Adipose tissue (tissue), 3 donors: Measurements from ENCODE around the gene CCDC47. TPM values are rescaled to one million over a fixed set of nuclear protein-coding genes. Genes with fewer than 3 reads are reported as not detected.
A peak's percentile ranks its signal among the peaks of the same experiment; 100 is the strongest.

Source experiments
- H3K27ac ChIP-seq: one replicate; pipeline ENCODE4 v1.5.1; 2013; ENCODE audit warnings: low read depth, low read length
- WGBS, 3 donors: extraction: QIAGEN DNeasy Blood & Tissue Kit; methylation state at CpG; one replicate each; pipeline ENCODE4 v1.1.7; 2013; 5-methylcytosine and 5-hydroxymethylcytosine counted together
- polyA plus RNA-seq, 3 donors: library from polyadenylated mRNA; stranded (reverse); fragments of 200-250 nt; gene quantifications; one replicate each; pipeline ENCODE4 v1.2.3, GENCODE V29; 2013
- donor health status: healthy with polysubstance abuse.
- donor health status: Bipolar disorder and iron deficiency.
- donor health status: healthy.

The CCDC47 gene
- polyA plus RNA-seq, 3 donors, result 24.0 to 67.4 (median 35.6) TPM

DNA sequence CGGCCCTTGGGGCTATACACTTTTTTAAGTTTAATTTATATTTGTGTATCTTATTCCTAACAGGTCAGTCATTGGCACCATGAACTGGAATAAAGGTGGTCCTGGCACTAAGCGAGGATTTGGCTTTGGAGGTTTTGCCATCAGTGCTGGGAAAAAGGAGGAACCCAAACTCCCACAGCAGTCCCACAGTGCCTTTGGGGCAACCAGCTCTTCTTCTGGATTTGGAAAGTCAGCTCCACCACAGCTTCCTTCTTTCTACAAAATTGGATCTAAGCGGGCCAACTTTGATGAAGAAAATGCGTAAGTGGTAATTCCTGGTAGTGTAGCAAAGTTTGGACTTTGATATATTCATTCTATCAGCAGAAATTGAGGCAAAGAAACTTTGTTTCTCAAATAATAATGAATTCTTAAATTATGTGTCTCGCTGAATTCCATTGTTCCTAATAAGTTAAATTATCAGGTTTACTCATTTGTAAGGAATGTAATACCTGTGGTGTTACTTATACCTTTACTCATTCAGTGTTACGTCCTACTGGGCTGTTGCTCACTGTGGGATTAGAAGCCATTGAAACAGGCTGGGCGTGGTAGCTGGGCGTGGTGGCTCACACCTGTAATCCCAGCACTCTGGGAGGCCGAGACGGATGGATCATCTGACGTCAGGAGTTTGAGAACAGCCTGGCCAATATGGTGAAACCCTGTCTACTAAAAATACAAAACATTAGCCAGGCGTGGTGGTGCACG lies 13.7 kb upstream of the CCDC47 start:
- WGBS, 3 donors, result 92 to 97% (median 94%) methylated on average over 13 of the region's 13 CpGs

DNA sequence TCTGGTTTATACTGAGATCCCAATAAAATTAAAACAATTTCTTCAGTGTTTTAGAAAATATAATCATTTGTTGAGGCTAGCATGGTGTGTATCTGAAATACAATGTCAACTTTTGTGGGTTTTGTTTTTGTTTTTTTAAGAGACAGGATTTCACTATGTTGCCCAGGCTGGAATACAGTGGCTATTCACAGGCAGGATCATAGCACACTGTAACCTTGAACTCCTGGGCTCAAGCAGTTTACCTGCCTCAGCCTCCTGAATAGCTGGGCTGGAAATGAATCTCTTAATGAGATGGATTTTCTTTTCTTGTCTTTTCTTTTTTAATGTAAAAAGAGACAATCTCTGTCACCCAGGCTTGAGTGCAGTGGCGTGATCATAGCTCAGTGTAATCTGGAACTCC lies 12.7 kb upstream of the CCDC47 start:
- 96 to 100% (median 98%) methylated on average over 1 of the region's 1 CpG for WGBS, 3 donors
- no peak overlapping the region for H3K27ac ChIP-seq

More for the DNA sequence above, 13.7 kb upstream of the CCDC47 start:
- H3K27ac ChIP-seq, result no peak overlapping the region

DNA sequence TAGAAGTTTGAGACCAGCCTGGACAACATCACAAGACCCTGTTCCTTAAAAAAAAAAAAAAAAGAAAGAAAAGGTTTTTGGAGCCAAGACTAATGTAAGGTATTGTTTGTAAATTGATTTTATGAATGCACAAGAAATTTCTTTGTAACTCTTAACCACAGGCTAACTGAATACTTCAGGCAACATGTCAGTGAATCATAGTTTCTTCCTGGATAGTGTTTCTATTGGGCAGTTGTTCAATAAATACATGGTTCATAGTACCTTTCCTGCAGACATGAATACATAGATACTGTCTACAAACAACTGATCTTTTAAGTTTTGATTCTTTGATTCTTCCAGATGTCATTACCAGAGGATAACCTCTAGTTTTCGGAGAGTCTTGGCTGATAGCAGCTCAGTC lies 12.2 kb upstream of the CCDC47 start:
- WGBS, 3 donors, result 97 to 100% (median 97%) methylated on average over 1 of the region's 1 CpG

DNA sequence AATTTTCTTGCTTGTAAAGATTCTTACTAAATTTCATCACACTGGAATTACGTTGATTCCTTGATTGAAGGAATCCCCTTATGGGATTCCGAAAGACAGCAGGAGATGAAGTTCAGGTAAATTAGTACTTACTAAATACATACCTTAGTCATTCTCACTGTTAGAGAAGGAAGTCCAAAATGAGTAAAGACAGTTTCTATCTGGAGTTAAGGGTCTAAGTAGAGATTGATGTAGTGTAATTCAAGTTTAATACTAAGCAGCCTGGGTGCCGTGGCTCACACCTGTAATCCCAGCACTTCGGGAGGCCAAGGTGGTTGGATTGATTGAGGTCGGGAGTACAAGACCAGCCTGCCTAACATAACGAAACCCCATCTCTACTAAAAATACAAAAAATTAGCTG lies 10.1 kb upstream of the CCDC47 start:
- no peak overlapping the region for H3K27ac ChIP-seq
- WGBS, 3 donors, result 82 to 88% (median 87%) methylated on average over 6 of the region's 6 CpGs

More for the DNA sequence above, 12.2 kb upstream of the CCDC47 start:
- H3K27ac ChIP-seq, result no peak overlapping the region

DNA sequence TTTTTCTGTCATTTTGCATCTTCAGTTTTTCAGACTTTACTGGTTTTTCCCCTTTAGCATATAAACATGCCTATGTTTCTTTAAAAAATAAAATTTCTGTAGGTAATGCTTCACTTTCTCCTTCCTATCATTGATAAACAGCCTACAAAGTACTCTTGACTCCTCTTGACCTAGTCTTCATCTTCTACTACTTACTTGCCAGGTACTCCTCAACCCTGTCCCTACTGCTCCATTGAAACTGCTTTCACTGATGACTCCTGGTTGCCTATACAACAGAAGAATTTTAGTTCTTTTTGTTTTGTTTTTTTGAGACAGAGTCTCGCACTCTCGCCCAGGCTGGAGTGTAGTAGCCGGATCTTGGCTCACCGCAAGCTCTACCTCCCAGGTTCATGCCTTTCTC lies 7.5 kb upstream of the CCDC47 start:
- 95 to 98% (median 96%) methylated on average over 4 of the region's 4 CpGs for WGBS, 3 donors
- H3K27ac ChIP-seq, result no peak overlapping the region

DNA sequence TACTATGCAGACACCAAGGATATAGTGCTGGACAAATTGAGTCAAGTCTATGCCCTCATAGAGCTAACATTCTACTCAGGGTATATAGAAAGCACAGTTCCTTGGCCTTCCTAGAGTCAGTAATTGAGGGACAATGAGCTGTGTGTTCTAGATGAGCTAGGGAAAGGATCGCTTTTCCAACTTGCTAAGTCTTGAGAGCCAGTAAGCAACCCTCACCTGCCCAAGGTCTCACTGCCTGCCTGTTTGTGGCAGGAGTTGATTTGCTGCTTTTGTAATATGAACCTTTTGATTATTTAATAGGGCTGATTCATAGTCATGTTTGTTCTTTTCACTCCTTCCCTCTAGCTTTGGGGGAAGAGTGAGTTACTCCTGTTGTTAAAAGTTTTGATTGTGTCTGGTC lies 7.1 kb upstream of the CCDC47 start:
- whole genome bisulfite sequencing, 3 donors, result 50 to 95% (median 90%) methylated on average over 1 of the region's 1 CpG
- no peak overlapping the region for H3K27ac ChIP-seq

DNA sequence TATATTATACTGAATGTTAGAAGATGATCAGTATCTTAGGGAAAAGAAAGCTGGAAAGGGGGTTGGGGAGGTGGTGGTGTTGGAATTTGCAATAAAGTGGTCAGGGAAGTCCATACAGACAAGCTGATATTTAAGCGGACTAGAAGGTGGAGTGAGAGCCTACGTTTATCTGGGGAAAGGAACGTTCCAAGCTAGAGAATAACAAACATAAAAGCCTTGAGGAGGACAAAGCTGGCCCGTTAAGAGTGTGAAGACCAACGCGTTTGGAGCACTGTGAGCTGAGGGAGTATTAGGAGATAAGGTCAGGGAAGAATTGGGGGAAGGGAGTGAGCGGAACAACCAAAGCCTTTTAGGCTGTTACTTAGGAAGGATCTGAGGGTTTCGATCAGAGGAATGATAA lies 2.0 kb upstream of the CCDC47 start:
- no peak overlapping the region for H3K27ac ChIP-seq
- 22 to 33% (median 26%) methylated on average over 8 of the region's 8 CpGs for WGBS, 3 donors

DNA sequence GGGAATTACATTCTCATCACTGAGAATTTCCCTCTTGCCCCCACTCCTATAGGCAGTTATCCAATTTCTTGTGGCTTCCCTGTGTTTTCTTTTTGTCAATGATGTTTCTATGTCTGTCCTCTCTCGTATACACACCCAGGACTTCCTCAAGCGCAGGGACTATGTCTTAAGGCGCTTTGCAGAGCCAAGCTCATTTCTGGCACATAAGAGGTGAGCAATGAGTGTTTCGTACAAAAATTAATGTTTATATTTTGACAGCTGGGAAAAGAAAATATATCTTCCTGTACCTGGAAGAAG lies 1.5 kb upstream of the CCDC47 start:
- no peak overlapping the region for H3K27ac ChIP-seq
- WGBS, 3 donors, result 0 to 2% (median 2%) methylated on average over 4 of the region's 4 CpGs

DNA sequence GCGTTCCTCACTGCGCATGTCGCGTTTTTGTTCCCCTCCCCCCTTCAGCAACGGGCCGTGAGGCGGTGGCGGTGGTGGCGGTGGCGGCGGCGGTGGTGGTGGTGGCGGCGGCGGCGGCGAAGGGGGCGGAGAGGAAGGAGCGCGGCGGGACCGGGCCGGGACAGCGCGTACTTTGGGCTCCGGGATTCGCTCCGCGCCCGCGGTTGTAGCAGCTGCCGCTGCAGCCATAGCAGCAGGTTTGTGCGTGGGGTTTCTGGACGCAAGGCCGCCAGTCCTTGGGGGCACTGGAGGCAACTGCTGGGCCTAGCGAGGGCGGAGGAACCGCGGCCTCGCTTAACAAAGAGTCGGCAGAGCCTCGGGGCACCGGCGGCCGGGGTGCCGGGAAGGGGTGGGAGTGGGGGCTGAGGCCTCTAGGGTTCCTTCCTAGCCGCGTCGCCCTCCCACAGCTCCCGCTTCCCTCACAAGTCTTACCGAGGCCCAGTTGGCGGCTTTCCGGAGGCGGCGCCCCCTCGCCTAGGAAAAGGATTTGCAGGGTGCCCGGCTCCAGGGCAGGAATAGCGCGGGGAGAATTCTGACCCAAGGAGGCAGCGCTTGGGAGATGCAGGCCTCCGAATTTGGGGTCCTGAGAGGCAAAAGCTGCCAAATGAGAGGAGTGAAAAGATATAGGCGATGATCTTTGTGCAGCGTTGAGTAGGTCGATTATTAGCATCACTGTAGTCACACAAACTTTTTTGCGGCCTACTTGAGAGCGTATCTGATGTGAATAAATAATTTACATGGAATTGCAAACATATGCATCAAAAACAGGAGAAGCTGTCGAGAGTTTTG lies 958 bp upstream of the CCDC47 start, which contains the start of gene DDX42:
Gene DDX42 (plus strand): TSS at position 30 of the 828 bp plus-strand sequence. CDS start 12,880 bp downstream, outside the sequence.
- 0% methylated on average over 46 to 67 of the region's 67 CpGs for WGBS, 3 donors

DNA sequence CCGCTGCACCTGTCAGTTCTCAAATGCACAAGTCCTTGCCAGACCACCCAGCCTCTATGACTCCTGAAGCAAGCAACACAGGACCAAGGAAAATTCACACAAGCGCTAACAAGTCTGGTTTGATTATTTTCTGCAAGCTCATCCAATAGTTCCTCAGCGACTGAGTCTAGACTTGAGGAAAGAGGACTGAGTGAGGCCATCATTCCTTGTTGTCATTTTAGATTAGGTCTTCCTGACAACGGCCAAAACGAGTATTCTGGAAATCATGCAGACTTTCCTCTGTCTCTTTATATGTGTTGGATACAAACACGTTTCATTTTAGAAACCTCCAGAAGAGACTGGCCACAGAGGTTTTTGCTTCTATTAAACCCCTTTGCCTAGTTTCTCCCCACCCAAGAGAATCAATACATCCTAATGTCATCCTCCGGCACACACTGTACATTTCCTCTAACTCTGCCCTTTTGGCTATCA lies 561 bp downstream of the CCDC47 start:
- 1 to 6% (median 5%) methylated on average over 7 of the region's 7 CpGs for whole genome bisulfite sequencing, 3 donors
- peak overlapping the region; percentile 84 for H3K27ac ChIP-seq

More for the DNA sequence above, 958 bp upstream of the CCDC47 start, which contains the start of gene DDX42:
- peak within 1 kb of the TSS; percentile 84 for H3K27ac ChIP-seq

DNA sequence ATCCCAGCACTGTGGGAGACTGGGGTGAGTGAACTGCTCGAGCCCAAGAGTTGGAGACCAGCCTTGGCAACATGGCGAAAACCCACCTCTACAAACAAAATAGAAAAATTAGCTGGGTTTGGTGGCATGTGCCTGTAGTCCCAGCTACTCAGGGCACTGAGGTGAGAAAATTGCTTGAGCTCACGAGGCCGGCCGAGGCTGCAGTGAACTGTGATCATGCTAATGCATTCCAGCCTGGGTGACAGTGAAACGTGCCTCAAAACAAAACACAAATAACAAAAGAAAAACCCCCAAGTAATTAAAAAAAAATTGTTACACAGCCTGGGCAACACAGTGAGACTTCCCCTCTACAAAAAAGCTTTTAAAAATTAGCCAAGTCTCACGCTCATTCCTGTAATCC lies 5.0 kb downstream of the CCDC47 start:
- H3K27ac ChIP-seq, result no peak overlapping the region
- WGBS, 3 donors, result 86 to 95% (median 91%) methylated on average over 7 of the region's 7 CpGs

DNA sequence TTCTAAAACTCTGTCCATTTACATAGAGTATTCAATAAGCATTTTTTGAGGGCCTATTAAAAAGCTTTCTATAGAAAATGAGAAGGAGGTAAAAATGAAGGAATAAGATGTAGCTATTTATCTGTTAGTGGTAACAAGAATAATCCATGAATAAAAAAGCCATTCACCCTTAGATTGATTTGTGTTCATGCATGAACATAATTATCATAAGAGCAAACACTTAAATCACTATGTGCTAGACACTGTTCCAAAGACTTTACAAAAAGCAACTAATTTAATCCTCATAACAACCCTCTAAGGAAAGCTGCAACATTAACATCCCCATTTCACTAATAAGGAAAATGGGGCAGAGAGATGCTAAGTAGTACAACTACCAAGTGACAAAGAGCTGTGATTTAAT lies 6.6 kb downstream of the CCDC47 start:
- no peak overlapping the region for H3K27ac ChIP-seq

DNA sequence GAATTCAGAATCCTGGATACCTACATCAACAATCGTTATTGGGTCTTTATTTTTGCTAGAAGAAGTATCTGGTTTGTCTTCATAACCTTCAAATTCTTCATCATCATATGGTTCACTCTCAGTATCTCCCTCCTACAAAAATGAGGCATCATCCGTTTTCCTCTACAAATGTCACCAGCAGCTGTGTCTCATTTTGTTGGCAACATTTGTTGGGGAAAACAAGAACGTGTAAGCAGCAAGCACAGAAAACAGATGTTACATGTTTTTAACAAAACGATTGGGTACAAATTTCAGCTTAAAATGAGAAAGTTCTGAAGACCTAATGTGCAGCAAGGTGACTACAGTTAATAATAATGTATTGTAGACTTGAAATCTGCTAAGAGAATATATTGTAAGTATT lies 8.7 kb downstream of the CCDC47 start:
- WGBS, 3 donors, result 60 to 80% (median 74%) methylated on average over 4 of the region's 4 CpGs
- H3K27ac ChIP-seq, result no peak overlapping the region

DNA sequence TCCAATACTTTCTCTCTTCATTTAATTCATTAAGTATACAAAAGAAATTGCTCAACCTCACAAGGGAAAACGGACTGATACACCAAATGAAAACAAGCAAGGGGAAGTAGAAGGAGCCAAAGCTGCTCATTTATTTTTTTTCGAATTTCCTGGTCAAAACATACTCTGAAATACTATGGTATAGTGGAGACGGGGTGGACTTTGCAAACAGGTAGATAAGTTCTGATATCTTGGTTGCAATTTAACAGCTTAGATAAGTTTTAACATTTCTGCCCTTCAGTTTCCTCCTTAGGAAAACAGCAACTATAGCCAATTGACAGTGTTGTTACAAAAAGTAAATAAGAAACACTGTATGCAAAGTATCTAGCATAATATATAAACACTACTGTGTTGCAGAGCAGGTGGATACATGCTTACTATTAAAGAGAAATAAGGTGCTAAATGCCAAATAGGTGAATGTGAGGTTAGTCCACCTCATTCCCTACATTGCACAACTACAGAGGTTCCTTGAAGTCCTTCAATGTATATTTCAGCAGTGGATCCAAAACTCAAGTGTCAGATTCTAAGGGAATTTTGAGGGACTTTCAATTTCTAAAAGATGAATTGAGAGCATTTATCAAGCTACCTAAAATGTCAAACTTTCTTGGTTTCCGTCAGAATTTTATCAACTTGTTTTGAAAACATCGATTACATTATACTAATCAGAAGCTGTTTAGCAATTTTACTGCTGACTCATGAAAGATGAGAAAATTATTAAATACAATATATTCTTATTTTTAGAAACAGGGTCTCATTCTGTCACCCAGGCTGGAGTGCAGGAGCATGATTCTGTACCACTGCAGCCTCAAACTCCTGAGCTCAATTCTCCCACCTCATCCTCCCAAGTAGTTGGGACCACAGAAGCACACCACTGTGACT lies 11.0 kb downstream of the CCDC47 start:
- 35 to 68% (median 61%) methylated on average over 5 of the region's 5 CpGs for WGBS, 3 donors
- H3K27ac ChIP-seq, result no peak overlapping the region

DNA sequence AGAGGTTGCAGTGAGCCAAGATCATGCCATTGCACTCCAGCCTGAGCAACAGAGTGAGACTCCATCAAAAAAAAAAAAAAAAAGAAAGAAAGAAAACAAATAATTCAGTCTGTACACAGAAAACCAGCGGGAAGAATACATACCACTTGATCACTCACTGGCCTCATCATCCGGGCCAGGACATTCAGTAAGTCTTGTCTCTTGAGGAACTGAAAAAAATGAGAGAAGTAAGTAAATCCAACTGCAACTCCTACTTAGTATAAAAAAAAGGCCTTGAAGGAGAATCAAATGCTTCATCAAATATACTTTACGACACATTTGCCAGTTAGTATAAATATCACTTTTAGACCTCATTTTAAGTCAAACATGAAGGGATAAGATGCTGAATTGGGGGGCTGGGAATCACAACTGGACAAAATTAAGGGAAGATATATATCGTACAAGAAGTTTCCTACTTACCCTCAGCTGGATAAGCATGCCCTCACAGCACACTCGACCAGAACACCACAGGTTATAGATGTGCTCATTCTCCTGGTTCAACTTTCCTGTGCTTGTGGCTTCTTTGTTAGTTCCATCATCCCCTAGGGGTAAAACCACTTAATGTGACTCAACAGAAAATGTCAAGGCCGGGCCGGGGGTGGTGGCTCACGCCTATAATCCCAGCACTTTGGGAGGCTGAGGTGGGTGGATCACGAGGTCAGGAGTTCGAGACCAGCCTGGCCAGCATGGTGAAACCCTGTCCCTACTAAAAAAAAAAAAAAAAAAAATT lies 12.4 kb downstream of the CCDC47 start:
- H3K27ac ChIP-seq, result no peak overlapping the region
- 77 to 89% (median 80%) methylated on average over 10 of the region's 10 CpGs for WGBS, 3 donors

DNA sequence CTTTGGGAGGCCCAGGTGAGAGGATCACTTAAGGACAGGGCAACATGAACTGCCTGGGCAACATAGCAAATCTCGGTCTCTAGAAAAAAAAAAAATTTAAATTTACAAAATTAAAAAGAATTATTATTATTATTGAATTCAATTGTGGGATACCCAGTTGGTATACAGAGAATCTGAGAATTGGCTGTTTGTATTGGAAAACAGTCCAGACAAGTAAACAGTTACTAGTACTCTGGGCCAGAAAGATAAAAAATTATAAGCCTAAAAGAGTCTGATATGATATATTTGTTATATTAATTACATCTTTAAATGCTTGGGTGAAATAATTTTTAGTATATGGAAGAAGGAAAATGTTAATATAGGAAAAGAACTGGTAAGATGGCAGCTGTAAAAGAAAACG lies 15.0 kb downstream of the CCDC47 start:
- WGBS, 3 donors, result 62 to 91% (median 83%) methylated on average over 2 of the region's 2 CpGs
- H3K27ac ChIP-seq, result no peak overlapping the region

DNA sequence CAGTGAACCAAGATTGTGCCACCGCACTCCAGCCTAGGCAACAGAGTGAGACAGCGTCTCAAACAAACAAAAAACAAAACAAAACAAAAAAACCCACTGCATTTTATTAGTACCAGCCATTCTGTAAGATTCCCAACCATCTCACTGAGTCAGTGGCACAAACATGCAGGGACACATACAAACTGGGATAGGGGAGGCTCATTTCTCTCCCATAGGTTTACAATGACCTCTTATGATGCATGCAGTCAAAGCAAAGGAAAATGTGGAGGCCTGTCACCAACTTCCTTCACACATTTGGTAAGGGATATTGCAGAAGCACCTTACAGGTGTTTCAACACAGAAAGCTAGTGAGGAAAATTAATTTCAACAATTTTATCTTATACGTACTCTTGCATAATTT lies 19.4 kb downstream of the CCDC47 start:
- whole genome bisulfite sequencing, 3 donors, result 59 to 96% (median 75%) methylated on average over 3 of the region's 3 CpGs
- no peak overlapping the region for H3K27ac ChIP-seq

DNA sequence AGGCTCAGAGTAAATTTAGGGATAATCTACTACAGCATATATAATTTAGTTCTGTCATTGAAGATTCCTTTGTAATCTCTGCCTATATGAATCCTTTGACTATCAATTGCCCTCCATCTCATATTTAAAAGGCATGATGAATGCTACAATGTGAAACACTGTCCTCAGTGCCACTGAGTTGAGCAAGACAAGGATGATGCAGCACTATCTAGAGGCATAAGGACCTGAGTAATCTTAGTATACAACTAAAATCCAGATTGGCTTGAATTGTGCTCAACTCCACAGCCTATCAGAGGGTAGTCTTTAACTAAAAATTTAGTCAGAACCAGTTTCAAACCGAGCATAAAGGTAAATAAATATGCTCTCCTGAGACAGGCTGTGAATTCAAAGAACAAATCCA lies 20.2 kb downstream of the CCDC47 start:
- 77 to 86% (median 78%) methylated on average over 1 of the region's 1 CpG for WGBS, 3 donors
- no peak overlapping the region for H3K27ac ChIP-seq
